D721Med (cell line): ENCODE measurements around the gene GOLT1A.

Source experiments
- DNase-seq: peaks from one replicate; pipeline ENCODE4 v3.0.0; 2011; ENCODE audit warnings: low spot score; ENCODE audit not compliant: insufficient read length
- FAIRE-seq: peaks from 2 replicates; lab custom pipeline; 2011; peaks lifted over from hg19 to GRCh38; lab: Jason Lieb, UNC
- TF ChIP-seq, protein P1 (sequence below): IDR thresholded peaks from 2 replicates; pipeline ENCODE4 v1.5.1; 2012; ENCODE audit warnings: mild to moderate bottlenecking, control low read depth; ENCODE audit not compliant: insufficient read depth; ENCODE audit errors: missing control alignments

GOLT1A gene

DNA sequence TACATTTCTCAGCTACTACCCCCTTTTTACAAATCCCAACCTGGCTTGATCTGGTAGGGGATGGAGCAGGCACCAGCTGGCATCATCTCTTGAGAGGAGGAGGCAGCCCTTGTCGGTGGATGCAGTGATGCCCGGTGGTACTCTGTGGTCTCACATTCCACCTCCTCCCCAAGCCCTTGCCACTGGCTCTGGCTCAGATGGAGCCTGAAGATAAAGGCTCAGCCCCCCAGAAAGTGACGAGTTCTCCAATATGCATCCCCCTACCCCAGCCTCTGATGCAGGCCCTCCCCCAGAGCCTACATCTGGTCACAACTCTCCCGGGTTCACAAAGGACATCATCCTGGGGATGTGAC is 3.8 kb upstream of the GOLT1A start:
- FAIRE-seq, result no peak
- TF ChIP-seq, protein P1, sequence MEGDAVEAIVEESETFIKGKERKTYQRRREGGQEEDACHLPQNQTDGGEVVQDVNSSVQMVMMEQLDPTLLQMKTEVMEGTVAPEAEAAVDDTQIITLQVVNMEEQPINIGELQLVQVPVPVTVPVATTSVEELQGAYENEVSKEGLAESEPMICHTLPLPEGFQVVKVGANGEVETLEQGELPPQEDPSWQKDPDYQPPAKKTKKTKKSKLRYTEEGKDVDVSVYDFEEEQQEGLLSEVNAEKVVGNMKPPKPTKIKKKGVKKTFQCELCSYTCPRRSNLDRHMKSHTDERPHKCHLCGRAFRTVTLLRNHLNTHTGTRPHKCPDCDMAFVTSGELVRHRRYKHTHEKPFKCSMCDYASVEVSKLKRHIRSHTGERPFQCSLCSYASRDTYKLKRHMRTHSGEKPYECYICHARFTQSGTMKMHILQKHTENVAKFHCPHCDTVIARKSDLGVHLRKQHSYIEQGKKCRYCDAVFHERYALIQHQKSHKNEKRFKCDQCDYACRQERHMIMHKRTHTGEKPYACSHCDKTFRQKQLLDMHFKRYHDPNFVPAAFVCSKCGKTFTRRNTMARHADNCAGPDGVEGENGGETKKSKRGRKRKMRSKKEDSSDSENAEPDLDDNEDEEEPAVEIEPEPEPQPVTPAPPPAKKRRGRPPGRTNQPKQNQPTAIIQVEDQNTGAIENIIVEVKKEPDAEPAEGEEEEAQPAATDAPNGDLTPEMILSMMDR, result no peak
- no peak for DNase-seq

DNA sequence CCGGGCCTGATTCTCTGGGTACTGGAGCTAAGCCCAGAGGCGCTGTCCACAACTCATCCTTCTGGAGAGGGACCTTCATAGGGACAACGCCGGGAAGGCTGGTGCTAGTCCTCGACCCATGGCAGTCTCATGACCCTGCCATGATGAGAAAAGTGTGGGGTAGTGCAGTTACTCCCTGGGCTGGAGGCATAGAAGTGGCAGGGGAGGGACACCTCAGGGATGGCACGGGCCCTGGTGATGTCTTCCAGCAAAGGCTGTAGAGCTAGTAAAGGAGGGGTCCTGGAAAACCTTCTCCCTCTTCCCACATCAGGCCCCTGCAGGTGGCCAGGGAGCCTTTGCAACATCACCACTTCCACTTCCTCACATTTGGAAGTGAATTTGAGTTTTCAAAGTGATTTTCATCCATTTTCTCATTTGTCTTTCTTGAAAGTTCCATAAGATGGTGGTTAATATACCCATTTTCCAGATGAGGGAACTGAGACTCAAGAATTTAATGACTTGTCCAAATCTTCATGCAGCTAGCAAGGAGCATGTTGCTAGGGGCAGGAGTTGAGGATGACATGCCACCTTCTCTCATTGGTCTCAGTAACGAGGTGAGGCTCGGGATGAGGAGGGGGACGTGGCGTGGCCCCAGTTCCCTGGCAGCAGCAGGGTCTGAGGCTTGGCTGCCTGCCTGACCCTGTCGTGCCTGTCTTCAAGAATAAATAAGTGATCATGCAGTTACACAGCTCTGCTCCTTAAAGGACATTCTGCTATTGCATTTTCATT is 3.3 kb upstream of the GOLT1A start:
- no peak for DNase-seq
- FAIRE-seq, result no peak
- TF ChIP-seq, protein P1, result no peak

DNA sequence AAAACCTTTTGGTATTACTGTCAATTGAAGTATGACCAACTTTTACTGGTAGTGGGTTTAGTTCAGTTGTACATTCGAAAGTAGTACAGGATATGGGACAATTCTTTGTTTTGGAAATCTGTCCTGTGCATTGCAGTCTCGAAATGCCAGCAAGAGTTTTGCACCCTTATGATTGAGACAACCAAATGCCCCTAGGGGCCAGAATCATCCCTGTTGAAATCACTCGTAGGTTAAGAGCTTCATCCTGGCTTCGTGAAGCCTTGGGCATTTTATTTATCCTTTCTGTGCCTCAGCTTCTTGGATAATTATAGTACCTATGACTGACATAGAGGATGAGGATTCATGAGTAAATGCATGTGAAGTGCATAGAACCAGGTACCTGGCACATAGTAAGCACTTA is 2.4 kb upstream of the GOLT1A start:
- TF ChIP-seq, protein P1, result no peak
- FAIRE-seq (no peak), DNase-seq (no peak)

DNA sequence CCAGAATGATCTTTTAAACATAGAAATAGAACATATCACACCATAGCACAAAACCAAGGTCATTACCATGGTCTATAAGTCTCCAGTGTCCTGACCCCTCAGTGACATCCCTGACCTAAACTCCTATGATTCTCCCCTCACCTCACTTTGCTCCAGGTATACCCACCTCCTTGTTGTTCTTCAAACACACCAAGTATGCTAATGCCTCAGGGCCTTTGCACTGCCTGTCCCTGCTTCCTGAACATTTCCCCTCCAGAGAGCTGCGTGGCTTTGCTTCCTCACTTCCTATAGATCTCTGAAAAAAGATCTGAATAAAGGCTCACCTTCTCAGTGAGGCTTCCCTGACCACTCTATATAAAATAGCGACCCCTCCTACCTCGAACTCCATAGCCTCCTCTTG is 1.1 kb downstream of the GOLT1A start:
- FAIRE-seq, result no peak
- TF ChIP-seq, protein P1, result no peak
- DNase-seq, result no peak

DNA sequence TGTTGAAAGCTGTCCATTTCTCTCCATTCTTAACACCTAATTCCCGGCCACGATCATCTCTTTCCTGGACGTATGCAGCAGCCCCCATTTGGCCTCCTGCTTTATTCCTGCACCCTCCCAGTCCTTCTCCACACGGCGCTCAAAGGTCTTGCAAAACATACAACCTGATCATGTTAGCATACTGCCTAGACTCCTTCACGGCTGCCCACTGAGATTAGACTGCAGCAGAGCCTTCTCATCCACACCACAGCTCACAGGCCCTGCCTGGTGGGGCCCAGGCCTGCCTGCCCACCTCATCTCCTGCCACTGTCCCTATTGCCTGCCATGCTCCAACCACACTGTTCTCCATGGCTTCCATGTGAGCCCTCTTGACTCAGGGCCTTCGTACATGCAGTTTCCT is 2.7 kb downstream of the GOLT1A start:
- FAIRE-seq, result no peak
- TF ChIP-seq, protein P1, result no peak

DNA sequence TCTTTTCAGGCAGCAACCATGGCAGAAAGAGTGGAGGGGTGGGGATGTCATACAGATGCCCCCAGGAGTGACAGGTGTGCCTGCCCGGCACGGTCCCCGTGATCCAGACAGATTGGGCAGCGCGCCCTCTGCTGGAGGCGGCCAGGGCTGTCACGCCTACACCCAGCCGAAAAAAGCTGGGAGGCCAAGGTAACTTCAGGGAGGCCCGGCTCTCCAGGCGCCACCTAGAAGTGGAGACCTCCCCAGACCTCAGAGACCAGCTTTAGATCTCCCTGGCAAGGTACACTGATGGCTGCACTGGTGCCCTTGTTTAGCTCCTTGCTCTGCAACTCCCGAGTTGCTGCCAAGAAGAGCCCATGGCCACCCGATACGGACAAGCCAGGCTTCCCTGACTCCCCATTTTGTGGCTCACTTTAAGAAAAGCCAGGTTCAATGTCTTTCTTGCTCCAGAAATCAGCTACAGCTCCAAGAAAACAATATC is 6.6 kb downstream of the GOLT1A start:
- DNase-seq (peak; percentile 78), FAIRE-seq (no peak)
- TF ChIP-seq, protein P1, result peak; percentile 90

More for the DNA sequence above, 2.7 kb downstream of the GOLT1A start:
- DNase-seq, result no peak

DNA sequence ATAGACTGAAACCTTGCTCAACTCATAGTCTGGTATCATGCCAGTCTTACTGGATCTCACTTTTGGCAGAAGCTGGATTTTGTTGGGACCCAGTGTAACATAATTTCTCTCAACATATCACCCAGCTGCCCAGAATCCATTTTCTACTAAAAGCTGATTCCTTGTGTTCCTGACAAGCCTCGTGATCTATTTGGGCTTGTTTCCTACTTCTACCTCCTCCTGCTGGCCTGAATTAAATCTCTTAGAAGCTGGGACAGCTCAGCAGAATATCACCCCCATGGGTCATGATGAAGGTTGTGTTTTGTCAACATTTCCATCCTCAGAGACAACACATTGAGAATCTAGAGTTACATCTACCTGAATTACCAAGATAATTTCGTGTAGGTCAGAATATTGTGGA is 7.7 kb downstream of the GOLT1A start:
- TF ChIP-seq, protein P1, result no peak
- DNase-seq (no peak), FAIRE-seq (peak; percentile 6)
